Activated B cell treated with CpG ODN at 0.5 μM for 24 hours (primary cell): ENCODE results near the gene CD300H. TPM values are rescaled to one million over a fixed set of nuclear protein-coding genes. Genes with fewer than 3 reads are reported as not detected.

ENCODE experiments used
- ATAC-seq: fragments of 200-7000 bp; cut with Tn5 transposase; one replicate; pipeline ENCODE4 v1.10.0; 2021; ENCODE audit warnings: low read depth, mild to moderate bottlenecking, moderate library complexity
- CTCF ChIA-PET: fragments of 350-600 bp; sonication (Branson Sonifier 250); formaldehyde crosslinking; loops from one replicate; lab custom pipeline; 2021; ENCODE audit warnings: antibody characterized with exemption; lab: Charles Lee
- POLR2A ChIA-PET: fragments of 350-600 bp; sonication (Branson Sonifier 250); formaldehyde crosslinking; loops from one replicate; lab custom pipeline; 2021; ENCODE audit warnings: antibody characterized with exemption; lab: Charles Lee
- DNase-seq: peaks from one replicate; pipeline ENCODE4 v3.0.0; 2022
- H3K27ac Mint-ChIP-seq: one replicate; pipeline ENCODE4 v1.8.0; 2020; ENCODE audit warnings: mixed read lengths
- H3K27me3 Mint-ChIP-seq: one replicate; pipeline ENCODE4 v1.8.0; 2021; ENCODE audit warnings: mixed read lengths
- H3K36me3 Mint-ChIP-seq: one replicate; pipeline ENCODE4 v1.8.0; 2021; ENCODE audit warnings: low read depth, mixed read lengths
- H3K4me1 Mint-ChIP-seq: one replicate; pipeline ENCODE4 v1.8.0; 2021; ENCODE audit warnings: mixed read lengths
- H3K4me3 Mint-ChIP-seq: one replicate; pipeline ENCODE4 v1.8.0; 2020; ENCODE audit warnings: mild to moderate bottlenecking, mixed read lengths
- H3K9me3 Mint-ChIP-seq: one replicate; pipeline ENCODE4 v1.8.0; 2020; ENCODE audit warnings: mixed read lengths
- intact Hi-C: fragments of 100-400 bp; cut with micrococcal nuclease; formaldehyde crosslinking; loops from one replicate; pipeline ENCODE4 v1.15.1; 2024
- total RNA-seq: library from RNA; stranded (reverse); gene quantifications from 2 replicates; pipeline ENCODE4 v1.2.3, GENCODE V29; 2022
- TF ChIP-seq, protein P1 (sequence below): fragments of 200-600 bp; IDR thresholded peaks from one replicate; pipeline ENCODE4 v1.8.0; 2022; ENCODE audit warnings: antibody characterized with exemption, mild to moderate bottlenecking

The CD300H gene
- total RNA-seq, 1 donor from 2014 or later: not detected

DNA sequence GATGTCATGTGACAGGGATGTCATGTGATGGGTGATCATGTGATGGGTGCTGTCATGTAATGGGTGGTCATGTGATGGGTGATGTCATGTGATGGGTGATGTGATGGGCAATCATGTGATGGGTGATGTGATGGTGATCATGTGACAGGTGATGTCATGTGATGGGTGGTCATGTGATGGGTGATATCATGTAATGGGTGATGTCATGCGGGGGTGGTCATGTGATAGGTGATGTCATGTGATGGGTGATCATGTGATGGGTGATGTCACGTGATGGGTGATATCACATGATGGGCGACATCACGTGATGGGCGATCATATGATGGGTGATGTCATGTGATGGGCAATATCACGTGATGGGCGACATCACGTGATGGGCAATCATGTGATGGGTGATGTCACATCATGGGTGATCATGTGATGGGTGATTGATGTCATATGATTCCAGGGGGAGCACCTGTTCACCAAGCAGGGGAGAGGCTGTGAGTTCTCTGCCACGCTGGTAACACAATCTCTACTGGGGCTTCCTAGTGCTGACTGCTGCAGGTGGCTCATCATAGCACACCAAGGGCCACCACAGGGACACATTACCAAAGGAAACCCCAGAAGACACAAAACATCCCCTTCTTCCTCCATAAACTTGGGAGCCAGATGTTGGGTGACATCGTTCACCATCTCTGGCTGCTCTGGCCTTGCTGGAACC is 52.5 kb downstream of the CD300H start:
- peak overlapping the region; percentile 84 for H3K27ac Mint-ChIP-seq
- no peak for ATAC-seq
- peaks cover 2% of the 10 kb centered on the region for H3K36me3 Mint-ChIP-seq
- peaks cover 21% of the 10 kb centered on the region for H3K9me3 Mint-ChIP-seq
- TF ChIP-seq, protein P1, sequence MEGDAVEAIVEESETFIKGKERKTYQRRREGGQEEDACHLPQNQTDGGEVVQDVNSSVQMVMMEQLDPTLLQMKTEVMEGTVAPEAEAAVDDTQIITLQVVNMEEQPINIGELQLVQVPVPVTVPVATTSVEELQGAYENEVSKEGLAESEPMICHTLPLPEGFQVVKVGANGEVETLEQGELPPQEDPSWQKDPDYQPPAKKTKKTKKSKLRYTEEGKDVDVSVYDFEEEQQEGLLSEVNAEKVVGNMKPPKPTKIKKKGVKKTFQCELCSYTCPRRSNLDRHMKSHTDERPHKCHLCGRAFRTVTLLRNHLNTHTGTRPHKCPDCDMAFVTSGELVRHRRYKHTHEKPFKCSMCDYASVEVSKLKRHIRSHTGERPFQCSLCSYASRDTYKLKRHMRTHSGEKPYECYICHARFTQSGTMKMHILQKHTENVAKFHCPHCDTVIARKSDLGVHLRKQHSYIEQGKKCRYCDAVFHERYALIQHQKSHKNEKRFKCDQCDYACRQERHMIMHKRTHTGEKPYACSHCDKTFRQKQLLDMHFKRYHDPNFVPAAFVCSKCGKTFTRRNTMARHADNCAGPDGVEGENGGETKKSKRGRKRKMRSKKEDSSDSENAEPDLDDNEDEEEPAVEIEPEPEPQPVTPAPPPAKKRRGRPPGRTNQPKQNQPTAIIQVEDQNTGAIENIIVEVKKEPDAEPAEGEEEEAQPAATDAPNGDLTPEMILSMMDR: no peak
- intact Hi-C loops: no loop called here
- H3K27me3 Mint-ChIP-seq: peaks cover 5% of the 10 kb centered on the region
- H3K4me1 Mint-ChIP-seq: peaks cover 27% of the 10 kb centered on the region
- DNase-seq: no peak
- peak overlapping the region; percentile 48 for H3K4me3 Mint-ChIP-seq
- ChIA-PET CTCF (no interaction called here), POLR2A (interaction anchor here (0.5 kb wide), 1 partner anchor 61 kb away, joined by 3 read pairs; no protein-coding TSS in a partner anchor)

- Mint-ChIP-seq H3K4me1 (peaks cover 26% of the 10 kb centered on the region), H3K9me3 (peaks cover 22% of the 10 kb centered on the region), H3K36me3 (peaks cover 2% of the 10 kb centered on the region), H3K4me3 (peak overlapping the region; percentile 48), H3K27me3 (peaks cover 5% of the 10 kb centered on the region), H3K27ac (peak overlapping the region; percentile 84)
- peak; percentile 7 for ATAC-seq
- intact Hi-C loops: no loop called here
- TF ChIP-seq, protein P1: no peak
- ChIA-PET CTCF (no interaction called here), POLR2A (no interaction called here)
- peak; percentile 38 for DNase-seq
Observed at GRCh38 chr17:74513987-74514631, 53.2 kb downstream of the CD300H start.

GRCh38 chr17:74512624-74513091 is 54.7 kb downstream of the CD300H start:
- TF ChIP-seq, protein P1: no peak
- peaks cover 2% of the 10 kb centered on the region for H3K36me3 Mint-ChIP-seq
- ATAC-seq (peak; percentile 82), DNase-seq (no peak)
- CTCF ChIA-PET: interaction anchor here (1.3 to 1.5 kb wide), 2 partner anchors 56 to 144 kb away, joined by 3 to 4 read pairs; no protein-coding TSS in a partner anchor
- H3K4me3 Mint-ChIP-seq: peak overlapping the region; percentile 44
- H3K9me3 Mint-ChIP-seq: peaks cover 14% of the 10 kb centered on the region
- peaks cover 5% of the 10 kb centered on the region for H3K27me3 Mint-ChIP-seq
- POLR2A ChIA-PET: interaction anchor here (1.0 kb wide), 1 partner anchor 16 kb away, joined by 3 read pairs; no protein-coding TSS in a partner anchor
- intact Hi-C loops: loop anchor here (1.0 kb wide), 1 partner anchor 16 kb away; no protein-coding TSS in a partner anchor
- peaks cover 26% of the 10 kb centered on the region for H3K4me1 Mint-ChIP-seq
- peak overlapping the region; percentile 71 for H3K27ac Mint-ChIP-seq

DNA sequence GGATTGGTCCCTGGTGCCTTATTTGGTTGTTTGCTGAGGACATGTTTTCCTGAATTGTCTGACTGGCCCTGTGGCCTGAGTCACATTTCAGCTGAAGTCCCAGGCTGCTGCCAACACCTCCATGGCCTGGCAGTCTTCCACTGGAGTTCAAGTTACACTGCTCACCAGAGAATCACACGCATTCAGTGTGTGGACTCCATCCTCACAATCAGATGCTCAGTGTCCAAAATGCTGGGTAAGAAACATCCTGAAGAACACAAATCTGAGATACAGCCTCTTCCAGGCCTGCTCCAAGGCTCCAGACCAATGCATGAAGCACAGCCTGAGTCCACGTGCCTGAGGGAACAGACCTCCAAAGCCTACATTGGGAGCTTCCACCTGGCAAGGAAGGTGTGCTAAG is 55.3 kb downstream of the CD300H start:
- ATAC-seq (no peak), DNase-seq (no peak)
- POLR2A ChIA-PET: interaction anchor here (1.0 kb wide), 1 partner anchor 17 kb away, joined by 3 read pairs; no protein-coding TSS in a partner anchor
- H3K27me3 Mint-ChIP-seq: peaks cover 5% of the 10 kb centered on the region
- no peak overlapping the region for H3K4me3 Mint-ChIP-seq
- peaks cover 2% of the 10 kb centered on the region for H3K36me3 Mint-ChIP-seq
- H3K4me1 Mint-ChIP-seq: peaks cover 26% of the 10 kb centered on the region
- peak overlapping the region; percentile 71 for H3K27ac Mint-ChIP-seq
- intact Hi-C loops: loop anchor here (1.0 kb wide), 1 partner anchor 16 kb away; no protein-coding TSS in a partner anchor
- peaks cover 14% of the 10 kb centered on the region for H3K9me3 Mint-ChIP-seq
- TF ChIP-seq, protein P1: no peak
- CTCF ChIA-PET: interaction anchor here (1.3 to 1.5 kb wide), 2 partner anchors 55 to 143 kb away, joined by 3 to 4 read pairs; no protein-coding TSS in a partner anchor

Other genes starting within 250 kb of the CD300H start
- not detected in 2 replicates for gene KIF19, start 241.3 kb downstream of the CD300H start, total RNA-seq
- not detected in 2 replicates for gene BTBD17, start 205.6 kb downstream of the CD300H start, total RNA-seq
- gene GPR142, start 200.0 kb downstream of the CD300H start, total RNA-seq: not detected in 2 replicates
- 14.0 and 17.0 TPM in 2 replicates for gene GPRC5C, start 135.4 kb downstream of the CD300H start, total RNA-seq
- 0.34 and 0.71 TPM in 2 replicates for gene CD300A, start 100.9 kb downstream of the CD300H start, total RNA-seq
- gene CD300LB, start 36.0 kb downstream of the CD300H start, total RNA-seq: not detected in 2 replicates
- 0.16 and 0.17 TPM in 2 replicates for gene CD300C, start 21.4 kb downstream of the CD300H start, total RNA-seq
- gene CD300LD, start 24.8 kb upstream of the CD300H start, total RNA-seq: not detected in 2 replicates
- gene CD300E, start 56.2 kb upstream of the CD300H start, total RNA-seq: 0.09 and 0.29 TPM in 2 replicates
- 0.12 and 0.33 TPM in 2 replicates for gene CD300LF, start 145.4 kb upstream of the CD300H start, total RNA-seq
- 11.0 and 11.1 TPM in 2 replicates for gene RAB37, start 169.7 kb upstream of the CD300H start, total RNA-seq
- gene NHERF1, start 181.1 kb upstream of the CD300H start, total RNA-seq: 33.3 and 34.5 TPM in 2 replicates
- gene NAT9, start 208.8 kb upstream of the CD300H start, total RNA-seq: 59.4 and 79.7 TPM in 2 replicates